DMS79 (cell line): ENCODE data around the gene EPHA2.

ENCODE experiments used
- DNase-seq: peaks from one replicate; lab custom pipeline; 2025; lab: John Stamatoyannopoulos, UW

Gene EPHA2

GRCh38 chr1:16092097-16092922 lies 63.6 kb downstream of the EPHA2 start:
- no peak for DNase-seq

- DNase-seq = peak; percentile 27
Measured at GRCh38 chr1:16091296-16091695, 64.6 kb downstream of the EPHA2 start.

- DNase-seq = no peak
Measured at GRCh38 chr1:16090076-16090826, 65.6 kb downstream of the EPHA2 start.

DNA sequence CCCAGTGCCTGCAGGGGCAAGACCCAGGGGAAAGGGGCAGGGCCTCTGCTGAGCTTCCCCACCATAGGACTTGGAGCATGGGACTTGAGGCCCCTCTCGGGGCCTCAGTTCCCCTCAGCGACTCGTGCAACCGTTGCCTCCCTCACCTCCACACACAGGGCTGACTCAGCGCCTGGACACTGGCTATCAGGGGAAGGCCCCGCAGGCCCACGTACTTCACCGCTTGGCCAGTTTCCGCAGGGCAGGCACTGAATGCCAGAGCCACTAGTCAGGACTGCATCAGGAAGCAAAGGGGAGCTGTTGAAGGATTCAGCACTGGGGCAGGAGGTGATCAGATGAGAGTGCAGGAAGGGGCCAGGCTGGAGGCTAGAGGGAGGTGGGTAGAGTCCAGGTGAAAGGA lies 66.9 kb downstream of the EPHA2 start:
- no peak for DNase-seq

GRCh38 chr1:16088351-16088911 lies 67.4 kb downstream of the EPHA2 start:
- no peak for DNase-seq

GRCh38 chr1:16087733-16088132 lies 68.1 kb downstream of the EPHA2 start:
- DNase-seq = no peak

- no peak for DNase-seq
Measured at GRCh38 chr1:16085522-16085921, 70.3 kb downstream of the EPHA2 start.

GRCh38 chr1:16083486-16083885 lies 72.4 kb downstream of the EPHA2 start:
- DNase-seq = no peak

- DNase-seq = no peak
Measured at GRCh38 chr1:16082283-16083038, 73.4 kb downstream of the EPHA2 start.

DNA sequence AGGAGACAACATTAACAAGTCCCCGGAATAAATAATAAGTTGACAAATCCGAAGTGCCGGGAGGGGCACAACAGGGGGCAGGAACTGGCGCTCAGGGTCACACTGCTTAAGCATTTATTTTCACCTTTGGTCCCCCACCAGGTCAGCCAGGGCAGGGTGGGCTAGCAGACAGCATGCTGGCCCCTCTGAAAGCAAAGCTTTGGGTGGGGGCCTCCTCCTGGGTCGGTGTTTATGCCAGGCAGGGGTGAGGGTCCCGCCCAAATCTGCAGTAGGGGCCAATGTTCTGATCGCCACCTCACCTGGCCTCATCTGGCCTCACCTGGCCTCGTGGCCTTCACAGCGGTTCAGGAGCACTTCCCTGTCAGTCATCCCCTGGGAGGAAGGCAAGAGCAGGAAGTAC lies 74.2 kb downstream of the EPHA2 start:
- no peak for DNase-seq

GRCh38 chr1:16080422-16081150 lies 75.3 kb downstream of the EPHA2 start:
- no peak for DNase-seq

DNA sequence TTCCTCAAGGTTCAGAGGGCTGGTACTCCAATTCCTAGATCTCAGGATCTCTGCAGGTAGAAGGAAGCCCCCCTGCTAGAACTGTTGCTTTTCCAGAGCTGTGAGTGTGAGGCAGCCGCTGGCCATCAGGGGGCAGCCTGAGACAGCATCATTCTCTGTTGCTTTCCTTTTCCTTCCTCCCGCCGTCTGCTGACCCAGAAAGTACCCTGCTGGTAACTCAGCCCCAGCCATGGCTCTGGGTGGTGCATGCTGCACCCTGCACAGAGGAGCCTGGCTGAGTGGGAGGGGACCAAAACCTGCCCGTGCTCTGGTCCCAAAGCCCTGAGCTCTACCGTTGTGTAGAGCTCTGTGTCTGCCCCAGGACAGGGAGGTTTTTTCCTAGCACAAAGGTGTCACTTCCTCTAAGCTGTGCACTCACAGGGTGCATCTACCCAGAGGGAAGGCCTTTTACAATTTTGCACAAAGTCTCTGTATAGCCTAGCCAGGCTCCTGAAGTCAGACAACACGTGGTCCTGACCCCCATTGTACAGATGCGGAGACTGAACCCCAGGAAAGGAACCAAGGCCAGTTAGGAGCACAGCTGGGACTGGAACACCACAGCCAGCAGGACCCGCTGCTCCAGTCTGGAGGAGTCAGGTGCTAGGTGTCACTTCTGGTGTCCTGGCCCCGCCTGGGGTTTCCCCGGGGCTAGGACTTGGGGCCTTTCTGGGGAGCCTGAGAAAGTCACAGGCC lies 76.8 kb downstream of the EPHA2 start:
- peak; percentile 47 for DNase-seq

DNA sequence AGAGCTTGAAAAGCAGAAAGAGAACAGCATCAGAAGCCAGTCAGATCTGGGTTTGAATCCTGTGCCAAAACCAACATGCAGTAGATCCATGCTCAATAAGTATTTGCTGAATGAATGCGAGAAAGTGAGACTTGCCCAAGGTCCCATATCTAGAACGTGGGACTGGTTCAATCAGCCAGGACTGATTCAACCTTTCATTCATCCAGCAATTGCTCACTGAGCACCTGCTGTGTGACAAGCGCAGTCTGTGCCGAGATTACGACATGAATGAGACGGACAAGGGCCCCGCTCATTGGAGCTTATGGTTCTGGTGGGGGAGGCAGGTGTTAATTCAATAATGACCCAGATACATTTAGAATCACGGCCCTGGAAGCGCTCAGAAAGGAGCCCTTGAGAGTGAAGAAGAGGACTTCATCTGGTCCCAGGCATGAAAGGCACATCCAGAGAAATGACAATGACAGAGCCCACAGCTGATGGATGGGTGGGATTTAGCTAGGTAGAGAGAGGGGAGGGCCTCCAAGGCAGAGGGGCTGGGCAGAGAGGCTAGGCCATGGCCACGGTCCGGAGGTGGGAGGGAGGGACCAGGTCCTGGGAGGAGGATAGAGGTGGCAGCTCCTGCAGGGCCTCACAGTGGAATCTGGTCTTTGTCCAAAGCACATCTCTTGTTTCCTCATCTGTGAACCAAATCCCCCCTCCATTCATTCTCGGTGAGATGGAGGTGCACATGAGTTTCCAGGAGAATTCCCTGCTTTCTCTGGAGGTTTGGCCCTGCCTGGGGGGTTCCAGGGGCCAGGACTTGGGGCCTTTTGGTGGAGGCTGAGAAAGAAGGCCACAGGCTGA lies 78.2 kb downstream of the EPHA2 start:
- no peak for DNase-seq

- DNase-seq = no peak
Measured at GRCh38 chr1:16076865-16077238, 79.0 kb downstream of the EPHA2 start.

- no peak for DNase-seq
Measured at GRCh38 chr1:16076031-16076864, 79.6 kb downstream of the EPHA2 start.

DNA sequence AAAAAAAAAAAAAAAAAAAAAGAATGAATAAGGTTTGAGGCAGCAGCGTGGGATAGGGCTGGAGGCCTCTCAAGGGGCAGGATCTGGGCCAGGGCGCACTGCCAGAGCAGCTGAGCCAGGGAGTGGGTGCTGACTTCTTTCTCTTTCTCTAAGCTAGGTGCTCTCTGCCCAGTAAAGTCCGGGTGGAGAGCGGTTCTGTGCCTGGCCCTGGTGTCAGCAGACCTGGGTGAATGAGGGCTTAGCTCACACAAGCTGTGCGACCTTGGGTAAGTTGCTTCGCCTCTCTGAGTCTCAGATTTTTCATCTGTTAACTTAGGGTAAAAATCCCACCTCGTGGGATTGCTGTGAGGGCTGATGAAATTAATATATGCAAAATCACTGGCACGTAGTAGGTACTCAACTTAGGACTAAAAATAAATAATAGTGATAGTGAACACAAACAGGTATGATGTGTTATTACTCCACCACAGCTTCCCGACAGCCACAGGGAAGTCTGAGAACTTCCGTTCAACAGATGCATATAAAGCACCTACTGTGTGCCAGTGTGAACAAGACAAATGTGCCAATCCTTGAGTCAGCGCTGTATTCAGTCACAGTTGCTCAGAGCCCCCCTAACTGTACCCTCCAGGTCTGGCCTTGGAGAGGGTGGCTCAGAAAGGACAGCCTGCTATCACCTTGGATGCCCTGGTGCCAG lies 80.4 kb downstream of the EPHA2 start:
- no peak for DNase-seq
